ENCODE data around the gene DCP2. TPM values are rescaled to one million over a fixed set of nuclear protein-coding genes. Genes with fewer than 3 reads are reported as not detected.
A peak's percentile ranks its signal among the peaks of the same experiment; 100 is the strongest.

Gene DCP2
- total and polyA plus RNA-seq, 2 donors (not counting 1 experiment from before 2014, with no cell fraction given): 7.9 to 19.5 TPM

DNA sequence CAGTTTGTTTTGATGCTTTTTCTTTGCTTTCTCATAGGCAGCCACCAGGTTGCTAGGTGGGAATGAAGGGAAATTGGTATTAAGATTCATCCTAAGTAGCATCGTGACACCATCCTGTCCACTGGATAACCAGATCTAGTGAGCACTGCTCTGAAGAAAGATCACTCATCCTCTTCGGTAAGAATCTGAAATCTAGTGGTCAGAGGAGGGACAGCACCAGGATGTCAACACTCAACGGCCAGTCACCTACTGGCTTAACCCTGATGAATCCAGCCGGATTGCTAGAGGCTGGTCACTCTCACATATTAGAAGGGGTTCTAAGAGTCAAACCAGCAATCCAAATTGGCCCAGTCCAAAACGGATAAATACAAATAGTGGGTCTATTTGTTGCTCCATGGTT is 50.8 kb downstream of the DCP2 start:
- Histone ChIP-seq H3K9me3 (ENCODE audit: control insufficient read depth, insufficient read depth, low read depth, low read length) (no peaks in the 10 kb centered on the region), H3K27me3 (ENCODE audit: control insufficient read depth, insufficient read depth, low read length) (no peaks in the 10 kb centered on the region), H3K4me3 (replicated peaks in 1 of 4; ENCODE audit: control extremely low read depth in 1 of 4, insufficient read depth in 1 of 4, low read depth in 3 of 4, low read length in 4 of 4) (no peak overlapping the region), H3K4me1 (ENCODE audit: control insufficient read depth, extremely low read depth, insufficient read depth, low read length) (peaks cover 3% of the 10 kb centered on the region), H3K9ac (ENCODE audit: insufficient read depth, low read length) (no peak overlapping the region), H3K27ac (ENCODE audit: insufficient read depth, low read length) (no peak overlapping the region), H3K4me2 (ENCODE audit: extremely low read depth, insufficient read depth, low read length) (no peak overlapping the region), H3K36me3 (ENCODE audit: control insufficient read depth, insufficient read depth, low read length) (no peaks in the 10 kb centered on the region), H3K79me2 (ENCODE audit: control insufficient read depth, insufficient read depth, low read length) (no peaks in the 10 kb centered on the region), H2AFZ (ENCODE audit: low read length) (no peak overlapping the region), H4K20me1 (ENCODE audit: control insufficient read depth, extremely low read depth, insufficient read depth, low read length) (no peaks in the 10 kb centered on the region)
- TF ChIP-seq, protein P1, sequence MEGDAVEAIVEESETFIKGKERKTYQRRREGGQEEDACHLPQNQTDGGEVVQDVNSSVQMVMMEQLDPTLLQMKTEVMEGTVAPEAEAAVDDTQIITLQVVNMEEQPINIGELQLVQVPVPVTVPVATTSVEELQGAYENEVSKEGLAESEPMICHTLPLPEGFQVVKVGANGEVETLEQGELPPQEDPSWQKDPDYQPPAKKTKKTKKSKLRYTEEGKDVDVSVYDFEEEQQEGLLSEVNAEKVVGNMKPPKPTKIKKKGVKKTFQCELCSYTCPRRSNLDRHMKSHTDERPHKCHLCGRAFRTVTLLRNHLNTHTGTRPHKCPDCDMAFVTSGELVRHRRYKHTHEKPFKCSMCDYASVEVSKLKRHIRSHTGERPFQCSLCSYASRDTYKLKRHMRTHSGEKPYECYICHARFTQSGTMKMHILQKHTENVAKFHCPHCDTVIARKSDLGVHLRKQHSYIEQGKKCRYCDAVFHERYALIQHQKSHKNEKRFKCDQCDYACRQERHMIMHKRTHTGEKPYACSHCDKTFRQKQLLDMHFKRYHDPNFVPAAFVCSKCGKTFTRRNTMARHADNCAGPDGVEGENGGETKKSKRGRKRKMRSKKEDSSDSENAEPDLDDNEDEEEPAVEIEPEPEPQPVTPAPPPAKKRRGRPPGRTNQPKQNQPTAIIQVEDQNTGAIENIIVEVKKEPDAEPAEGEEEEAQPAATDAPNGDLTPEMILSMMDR (conservative IDR thresholded peaks at IDR 0.05 in 1 of 2, IDR thresholded peaks at IDR 0.05 in 1 of 2; ENCODE audit: low read depth in 1 of 2, low read length in 2 of 2): peak in 1 of 2 donors; percentile 1
- no peak for TF ChIP-seq EZH2 (IDR thresholded peaks at IDR 0.05; ENCODE audit: low read length, missing control alignments)
- no peak for DNase-seq (ENCODE audit: low read depth in 2 of 2)

DNA sequence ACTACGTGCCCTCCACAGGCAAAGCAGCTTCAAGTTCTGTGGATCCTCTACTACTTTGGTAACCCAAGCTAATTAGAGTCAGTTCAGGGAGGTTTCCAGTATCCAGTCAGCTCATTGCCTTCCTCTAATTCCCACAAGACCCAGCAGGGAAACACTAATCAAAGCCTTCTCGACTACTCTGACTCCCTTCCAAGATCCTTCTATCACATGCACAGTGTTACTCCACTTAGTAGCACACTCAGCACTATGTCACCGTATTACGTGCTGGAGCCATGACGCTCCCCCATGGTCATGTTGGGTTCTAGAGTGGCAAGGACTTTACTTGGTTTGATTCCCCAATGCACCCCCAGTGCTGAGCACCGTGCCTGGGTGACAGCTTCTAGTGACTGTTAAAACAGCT is 53.0 kb downstream of the DCP2 start:
- no peaks in the 10 kb centered on the region for H3K36me3 ChIP-seq (ENCODE audit: control insufficient read depth, insufficient read depth, low read length)
- peak in 1 of 2 donors; percentile 62 for DNase-seq (ENCODE audit: low read depth in 2 of 2)
- H3K4me3 ChIP-seq (replicated peaks in 1 of 4; ENCODE audit: control extremely low read depth in 1 of 4, insufficient read depth in 1 of 4, low read depth in 3 of 4, low read length in 4 of 4): no peak overlapping the region
- H3K4me1 ChIP-seq (ENCODE audit: control insufficient read depth, extremely low read depth, insufficient read depth, low read length): peaks cover 3% of the 10 kb centered on the region
- H3K4me2 ChIP-seq (ENCODE audit: extremely low read depth, insufficient read depth, low read length): no peak overlapping the region
- no peak overlapping the region for H3K27ac ChIP-seq (ENCODE audit: insufficient read depth, low read length)
- H3K9ac ChIP-seq (ENCODE audit: insufficient read depth, low read length): no peak overlapping the region
- H4K20me1 ChIP-seq (ENCODE audit: control insufficient read depth, extremely low read depth, insufficient read depth, low read length): no peaks in the 10 kb centered on the region
- no peaks in the 10 kb centered on the region for H3K79me2 ChIP-seq (ENCODE audit: control insufficient read depth, insufficient read depth, low read length)
- TF ChIP-seq, protein P1 (conservative IDR thresholded peaks at IDR 0.05 in 1 of 2, IDR thresholded peaks at IDR 0.05 in 1 of 2; ENCODE audit: low read depth in 1 of 2, low read length in 2 of 2): no peak
- no peak for TF ChIP-seq EZH2 (IDR thresholded peaks at IDR 0.05; ENCODE audit: low read length, missing control alignments)
- H2AFZ ChIP-seq (ENCODE audit: low read length): no peak overlapping the region
- H3K9me3 ChIP-seq (ENCODE audit: control insufficient read depth, insufficient read depth, low read depth, low read length): no peaks in the 10 kb centered on the region
- H3K27me3 ChIP-seq (ENCODE audit: control insufficient read depth, insufficient read depth, low read length): no peaks in the 10 kb centered on the region

DNA sequence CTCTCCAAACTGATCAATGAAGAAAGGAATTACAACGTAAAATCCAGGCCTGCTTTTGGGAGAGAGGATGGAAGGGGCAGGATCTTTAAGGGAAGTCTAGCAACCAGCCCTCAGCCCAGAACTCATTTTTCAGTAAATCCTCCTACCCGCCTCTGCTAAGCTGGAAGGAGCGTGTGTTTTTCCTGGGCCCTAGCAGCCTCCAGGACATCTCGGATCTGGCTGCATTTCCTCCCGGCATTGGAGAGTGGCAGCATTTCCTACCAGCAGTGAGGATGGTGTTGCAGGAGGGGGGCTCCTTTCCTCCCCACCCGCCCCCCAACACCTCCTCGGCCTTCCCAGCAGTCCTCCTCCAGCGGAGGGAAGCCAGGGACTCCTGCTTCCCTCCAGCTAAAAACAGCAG is 54.5 kb downstream of the DCP2 start:
- H3K4me2 ChIP-seq (ENCODE audit: extremely low read depth, insufficient read depth, low read length): no peak overlapping the region
- no peaks in the 10 kb centered on the region for H3K79me2 ChIP-seq (ENCODE audit: control insufficient read depth, insufficient read depth, low read length)
- TF ChIP-seq, protein P1 (conservative IDR thresholded peaks at IDR 0.05 in 1 of 2, IDR thresholded peaks at IDR 0.05 in 1 of 2; ENCODE audit: low read depth in 1 of 2, low read length in 2 of 2): no peak
- no peak for TF ChIP-seq EZH2 (IDR thresholded peaks at IDR 0.05; ENCODE audit: low read length, missing control alignments)
- no peaks in the 10 kb centered on the region for H3K36me3 ChIP-seq (ENCODE audit: control insufficient read depth, insufficient read depth, low read length)
- no peaks in the 10 kb centered on the region for H4K20me1 ChIP-seq (ENCODE audit: control insufficient read depth, extremely low read depth, insufficient read depth, low read length)
- no peaks in the 10 kb centered on the region for H3K27me3 ChIP-seq (ENCODE audit: control insufficient read depth, insufficient read depth, low read length)
- no peak for DNase-seq (ENCODE audit: low read depth in 2 of 2)
- H3K9me3 ChIP-seq (ENCODE audit: control insufficient read depth, insufficient read depth, low read depth, low read length): no peaks in the 10 kb centered on the region
- no peak overlapping the region for H3K27ac ChIP-seq (ENCODE audit: insufficient read depth, low read length)
- no peak overlapping the region for H3K4me3 ChIP-seq (replicated peaks in 1 of 4; ENCODE audit: control extremely low read depth in 1 of 4, insufficient read depth in 1 of 4, low read depth in 3 of 4, low read length in 4 of 4)
- H3K4me1 ChIP-seq (ENCODE audit: control insufficient read depth, extremely low read depth, insufficient read depth, low read length): peaks cover 5% of the 10 kb centered on the region
- H2AFZ ChIP-seq (ENCODE audit: low read length): no peak overlapping the region
- no peak overlapping the region for H3K9ac ChIP-seq (ENCODE audit: insufficient read depth, low read length)

Data from fibroblast of lung (primary cell).